Stomach (tissue), 9 donors: ENCODE data around the gene SYNE2. TPM values are rescaled to one million over a fixed set of nuclear protein-coding genes. Genes with fewer than 3 reads are reported as not detected.
A peak's percentile ranks its signal among the peaks of the same experiment; 100 is the strongest.

Source experiments
- DNase-seq, 2 donors: peaks; one replicate each; pipeline versions ENCODE4 v3.0.0 to v3.0.0-alpha.2; 2013 to 2019
- H3K27ac ChIP-seq, 5 donors: fragments of 200-600 bp in 4 of 5; sonication (generic) in 4 of 5; one replicate each; pipeline ENCODE4 v1.5.1; 2013 to 2019; ENCODE audit warnings: mild to moderate bottlenecking in 1 of 5, moderate library complexity in 1 of 5
- H3K27me3 ChIP-seq, 3 donors: fragments of 200-600 bp; sonication (generic); one replicate each; pipeline ENCODE4 v1.5.1; 2017 to 2019; ENCODE audit warnings: mixed run types in 1 of 3
- H3K36me3 ChIP-seq, 4 donors: fragments of 200-600 bp; sonication (generic); 1 replicate in 3 of 4; 2 replicates in 1 of 4; pipeline ENCODE4 v1.5.1; 2016 to 2019
- H3K4me1 ChIP-seq, 4 donors: fragments of 200-600 bp; sonication (generic); one replicate each; pipeline ENCODE4 v1.5.1; 2016 to 2019
- H3K4me3 ChIP-seq, 4 donors: fragments of 200-600 bp; sonication (generic) in 3 of 4; one replicate each; pipeline ENCODE4 v1.5.1; 2016 to 2019; ENCODE audit warnings: mild to moderate bottlenecking in 1 of 4
- H3K9me3 ChIP-seq, 4 donors: fragments of 200-600 bp; sonication (generic); one replicate each; pipeline ENCODE4 v1.5.1; 2016 to 2019
- CTCF ChIP-seq, 7 experiments: fragments of 450-650 bp in 4 of 7; fragments of 200-600 bp in 3 of 7; sonication (generic) in 3 of 7; IDR thresholded peaks; one replicate each; pipeline ENCODE4 v1.5.1; 2016 to 2019; ENCODE audit warnings: antibody characterized with exemption in 7 of 7, control low read depth in 2 of 7, mild to moderate bottlenecking in 1 of 7
- EP300 ChIP-seq: sonication (generic); formaldehyde crosslinking; IDR thresholded peaks from one replicate; pipeline ENCODE4 v1.6.1; 2017; ENCODE audit warnings: antibody characterized with exemption
- POLR2A ChIP-seq, 4 donors: fragments of 450-650 bp; IDR thresholded peaks; one replicate each; pipeline ENCODE4 v1.6.1; 2016; ENCODE audit warnings: antibody characterized with exemption in 4 of 4, control low read depth in 2 of 4, mild to moderate bottlenecking in 1 of 4, moderate library complexity in 1 of 4
- POLR2AphosphoS5 ChIP-seq, 3 donors: sonication (generic); formaldehyde crosslinking; IDR thresholded peaks; one replicate each; pipeline ENCODE4 v1.6.1; 2016; ENCODE audit warnings: antibody characterized with exemption in 3 of 3
- WGBS, 5 donors: extraction: QIAGEN DNeasy Blood & Tissue Kit in 3 of 5; methylation state at CpG; one replicate each; pipeline versions ENCODE4 v1.1.5 to v1.1.7; 2013 to 2018; 5-methylcytosine and 5-hydroxymethylcytosine counted together
- intact Hi-C: fragments of 100-400 bp; cut with DNase I; formaldehyde crosslinking; loops from one replicate; pipeline ENCODE4 v1.15.1; 2023; ENCODE audit warnings: low total_unique reads
- polyA plus RNA-seq, 3 donors: library from polyadenylated mRNA; stranded (reverse); fragments of 200-250 nt; gene quantifications; one replicate each; pipeline ENCODE4 v1.2.3, GENCODE V29; 2013
- total RNA-seq, 5 donors: library from RNA; depleted of rRNA; stranded (reverse); fragments of >200 nt; gene quantifications; one replicate each; pipeline versions ENCODE4 v1.1.0 to v1.2.3, GENCODE V29; 2014 to 2016
- donor health status: healthy with polysubstance abuse.
- donor health status: Bipolar disorder and iron deficiency.
- donor health status: healthy.

The SYNE2 gene
- total and polyA plus RNA-seq, 8 donors, result 14.4 to 280 (median 120) TPM

GRCh38 chr14:63833728-63834127 lies 19.1 kb upstream of the SYNE2 start:
- intact Hi-C loops, result no loop called here
- Histone ChIP-seq H3K27me3 (no peaks in the 10 kb centered on the region), H3K4me3 (no peak overlapping the region), H3K27ac (no peak overlapping the region), H3K9me3 (no peaks in the 10 kb centered on the region), H3K36me3 (no peaks in the 10 kb centered on the region), H3K4me1 (no peaks in the 10 kb centered on the region)
- DNase-seq, result no peak
- TF ChIP-seq POLR2A (IDR thresholded peaks at IDR 0.05), result no peak
- no peak for TF ChIP-seq CTCF (IDR thresholded peaks at IDR 0.05)
- TF ChIP-seq EP300, result no peak
- no peak for TF ChIP-seq POLR2AphosphoS5 (IDR thresholded peaks at IDR 0.05)
- 88 to 97% (median 96%) methylated on average over 1 of the region's 1 CpG for WGBS, 5 donors

- Histone ChIP-seq H3K27ac (no peak overlapping the region), H3K36me3 (no peaks in the 10 kb centered on the region), H3K4me1 (no peaks in the 10 kb centered on the region), H3K4me3 (no peak overlapping the region), H3K27me3 (no peaks in the 10 kb centered on the region), H3K9me3 (peaks cover 4 to 17% (median 14%) of the 10 kb centered on the region in 4 donors)
- WGBS, 5 donors, result 10 to 50% (median 33%) methylated on average over 1 of the region's 1 CpG
- DNase-seq, result peak in 1 of 2 donors; percentile 36
- TF ChIP-seq POLR2A (IDR thresholded peaks at IDR 0.05), result no peak
- no peak for TF ChIP-seq POLR2AphosphoS5 (IDR thresholded peaks at IDR 0.05)
- TF ChIP-seq CTCF (IDR thresholded peaks at IDR 0.05), result no peak
- no peak for TF ChIP-seq EP300
- intact Hi-C loops, result no loop called here
These were observed 11.8 kb upstream of the SYNE2 start for GRCh38 chr14:63840981-63841380.

GRCh38 chr14:63843796-63844195 lies 9.0 kb upstream of the SYNE2 start:
- TF ChIP-seq CTCF (IDR thresholded peaks at IDR 0.05), result no peak
- Histone ChIP-seq H3K4me3 (no peak overlapping the region), H3K27me3 (no peaks in the 10 kb centered on the region), H3K27ac (no peak overlapping the region), H3K9me3 (peaks cover 4 to 17% (median 14%) of the 10 kb centered on the region in 4 donors), H3K36me3 (no peaks in the 10 kb centered on the region), H3K4me1 (no peaks in the 10 kb centered on the region)
- DNase-seq, result no peak
- 83 to 86% (median 85%) methylated on average over 3 of the region's 3 CpGs for WGBS, 5 donors
- intact Hi-C loops, result no loop called here

GRCh38 chr14:63848890-63849289 lies 3.9 kb upstream of the SYNE2 start:
- Histone ChIP-seq H3K27me3 (peaks cover 0 to 14% (median 0%) of the 10 kb centered on the region in 3 donors), H3K36me3 (no peaks in the 10 kb centered on the region), H3K9me3 (no peaks in the 10 kb centered on the region), H3K4me3 (no peak overlapping the region), H3K27ac (no peak overlapping the region), H3K4me1 (peaks cover 0 to 8% (median 6%) of the 10 kb centered on the region in 4 donors)
- DNase-seq, result no peak
- TF ChIP-seq POLR2AphosphoS5 (IDR thresholded peaks at IDR 0.05), result no peak
- no peak for TF ChIP-seq CTCF (IDR thresholded peaks at IDR 0.05)
- no peak for TF ChIP-seq POLR2A (IDR thresholded peaks at IDR 0.05)
- no peak for TF ChIP-seq EP300
- intact Hi-C loops, result no loop called here
